CD14-positive monocyte (primary cell): ENCODE measurements around the gene OGFOD3. TPM values are rescaled to one million over a fixed set of nuclear protein-coding genes. Genes with fewer than 3 reads are reported as not detected.

Experiments
- DNase-seq, 3 donors: peaks; one replicate each; pipeline ENCODE4 v3.0.0-alpha.2; 2011 to 2022
- H2AFZ ChIP-seq: 2 replicates; pipeline ENCODE4 v1.6.0; 2012; ENCODE audit warnings: mild to moderate bottlenecking, low read depth, low read length, inconsistent platforms; ENCODE audit not compliant: insufficient read depth, poor library complexity, severe bottlenecking
- H3K27ac ChIP-seq, 2 donors: 1 replicate in 1 of 2; 2 replicates in 1 of 2; pipeline ENCODE4 v1.5.1; 2012 to 2013; ENCODE audit warnings: low read length in 2 of 2, control low read depth in 1 of 2, inconsistent platforms in 1 of 2, low read depth in 1 of 2, mild to moderate bottlenecking in 1 of 2
- H3K27me3 ChIP-seq, 2 donors: one replicate each; pipeline versions ENCODE4 v1.6.0 to v1.6.1; 2011 to 2013; ENCODE audit warnings: low read length in 2 of 2; ENCODE audit not compliant: control insufficient read depth in 2 of 2, insufficient read depth in 2 of 2
- H3K36me3 ChIP-seq, 2 donors: replicated peaks in 1 of 2; 1 replicate in 1 of 2; 2 replicates in 1 of 2; pipeline versions ENCODE4 v1.5.1 to v1.6.1; 2012 to 2013; ENCODE audit warnings: low read length in 2 of 2, control low read depth in 1 of 2, inconsistent platforms in 1 of 2, mild to moderate bottlenecking in 1 of 2; ENCODE audit not compliant: insufficient read depth in 2 of 2, control insufficient read depth in 1 of 2
- H3K4me1 ChIP-seq, 2 donors: 1 replicate in 1 of 2; 2 replicates in 1 of 2; pipeline versions ENCODE4 v1.5.1 to v1.6.1; 2012 to 2013; ENCODE audit warnings: low read length in 2 of 2, control low read depth in 1 of 2, inconsistent platforms in 1 of 2, mild to moderate bottlenecking in 1 of 2, moderate library complexity in 1 of 2; ENCODE audit not compliant: insufficient read depth in 2 of 2, control insufficient read depth in 1 of 2
- H3K4me2 ChIP-seq: replicated peaks from 2 replicates; pipeline ENCODE3; 2012; ENCODE audit warnings: low read length, moderate library complexity, mild to moderate bottlenecking; ENCODE audit not compliant: poor library complexity, severe bottlenecking; ENCODE audit errors: extremely low read depth
- H3K4me3 ChIP-seq, 3 experiments: fragments of 200-600 bp in 1 of 3; sonication (generic) in 1 of 3; replicated peaks in 1 of 3; 1 replicate in 2 of 3; 2 replicates in 1 of 3; pipeline ENCODE4 v1.5.1; 2011 to 2013; ENCODE audit warnings: low read length in 3 of 3, mild to moderate bottlenecking in 3 of 3, control low read depth in 2 of 3, low read depth in 2 of 3, inconsistent platforms in 1 of 3, moderate library complexity in 1 of 3
- H3K79me2 ChIP-seq: 2 replicates; pipeline ENCODE4 v1.6.0; 2012; ENCODE audit warnings: mild to moderate bottlenecking, control low read depth, inconsistent platforms, low read length, moderate library complexity; ENCODE audit not compliant: insufficient read depth
- H3K9ac ChIP-seq: 2 replicates; pipeline ENCODE4 v1.6.0; 2017; ENCODE audit warnings: low read length, mild to moderate bottlenecking; ENCODE audit not compliant: insufficient read depth, poor library complexity, severe bottlenecking
- H3K9me3 ChIP-seq, 2 donors: replicated peaks in 1 of 2; 1 replicate in 1 of 2; 2 replicates in 1 of 2; pipeline versions ENCODE4 v1.5.1 to v1.6.1; 2012 to 2013; ENCODE audit warnings: low read length in 2 of 2, control low read depth in 1 of 2; ENCODE audit not compliant: control insufficient read depth in 1 of 2, insufficient read depth in 1 of 2
- H4K20me1 ChIP-seq: 2 replicates; pipeline ENCODE4 v1.6.0; 2012; ENCODE audit warnings: mild to moderate bottlenecking, low read length, control low read depth, moderate library complexity; ENCODE audit not compliant: insufficient read depth
- H3K27ac Mint-ChIP-seq, 7 donors: one replicate each; pipeline ENCODE4 v1.8.0; 2020; ENCODE audit warnings: mild to moderate bottlenecking in 7 of 7, mixed read lengths in 7 of 7, moderate library complexity in 6 of 7, inconsistent platforms in 2 of 7
- H3K27me3 Mint-ChIP-seq, 3 donors: one replicate each; pipeline ENCODE4 v1.8.0; 2021 to 2022; ENCODE audit warnings: low read depth in 3 of 3, mild to moderate bottlenecking in 3 of 3, mixed read lengths in 3 of 3, moderate library complexity in 3 of 3, inconsistent platforms in 1 of 3
- H3K36me3 Mint-ChIP-seq, 2 donors: one replicate each; pipeline ENCODE4 v1.8.0; 2020; ENCODE audit warnings: mixed read lengths in 2 of 2, inconsistent platforms in 1 of 2, mild to moderate bottlenecking in 1 of 2
- H3K4me1 Mint-ChIP-seq: one replicate; pipeline ENCODE4 v1.8.0; 2020; ENCODE audit warnings: mild to moderate bottlenecking, mixed read lengths
- H3K4me3 Mint-ChIP-seq, 2 donors: one replicate each; pipeline ENCODE4 v1.8.0; 2020; ENCODE audit warnings: mild to moderate bottlenecking in 2 of 2, mixed read lengths in 2 of 2, moderate library complexity in 1 of 2
- H3K9me3 Mint-ChIP-seq, 7 donors: one replicate each; pipeline ENCODE4 v1.8.0; 2020 to 2022; ENCODE audit warnings: mixed read lengths in 7 of 7, mild to moderate bottlenecking in 6 of 7, moderate library complexity in 6 of 7, inconsistent platforms in 2 of 7
- WGBS: methylation state at CpG from one replicate; pipeline ENCODE4 v1.1.5; 2013; ENCODE audit warnings: missing lambda C conversion rate; ENCODE audit not compliant: insufficient coverage; 5-methylcytosine and 5-hydroxymethylcytosine counted together
- intact Hi-C, 2 donors: fragments of 100-400 bp; cut with micrococcal nuclease; formaldehyde crosslinking; loops; one replicate each; pipeline versions ENCODE4 v1.15.0 to v1.15.1; 2023
- polyA plus RNA-seq, 3 donors: library from polyadenylated mRNA; depleted of rRNA in 1 of 3; unstranded in 2 of 3; stranded (reverse) in 1 of 3; fragments of 300-500 nt in 2 of 3; fragments of >200 nt in 1 of 3; fragmentation: Illumina TruSeq in 2 of 3; gene quantifications; 1 replicate in 2 of 3; 2 replicates in 1 of 3; pipeline ENCODE4 v1.2.3, GENCODE V29; 2012 to 2021
- TF ChIP-seq, protein P1 (sequence below): fragments of 200-600 bp; IDR thresholded peaks from one replicate; pipeline ENCODE4 v1.8.0; 2022; ENCODE audit warnings: antibody characterized with exemption, mild to moderate bottlenecking

The OGFOD3 gene
- polyA plus RNA-seq, 3 donors = 17.9 to 36.4 (median 25.2) TPM

- H3K27ac Mint-ChIP-seq = peak overlapping the region; percentile 84 to 95 (median 94)
These were observed 22.7 kb upstream of the OGFOD3 start for GRCh38 chr17:82440991-82441627.

GRCh38 chr17:82440469-82440981 is 22.1 kb upstream of the OGFOD3 start:
- Mint-ChIP-seq H3K27ac (peak overlapping the region; percentile 84 to 95 (median 94)), H3K9me3 (no peaks in the 10 kb centered on the region)
- peak overlapping the region; percentile 23 for H3K9ac ChIP-seq

More at GRCh38 chr17:82440991-82441627, 22.7 kb upstream of the OGFOD3 start:
- Mint-ChIP-seq H3K4me1 (peaks cover 28% of the 10 kb centered on the region), H3K4me3 (peak overlapping the region; percentile 75), H3K36me3 (peaks cover 26 to 52% of the 10 kb centered on the region in 2 donors), H3K9me3 (no peaks in the 10 kb centered on the region), H3K27me3 (no peaks in the 10 kb centered on the region)
- Histone ChIP-seq H3K9me3 (no peaks in the 10 kb centered on the region), H3K79me2 (peaks cover 28% of the 10 kb centered on the region), H2AFZ (no peak overlapping the region), H3K9ac (peak overlapping the region; percentile 23), H3K4me2 (peak overlapping the region; percentile 79), H3K27ac (peak overlapping the region; percentile 61 to 75), H3K4me3 (peak overlapping the region in 2 of 3 experiments; percentile 5 to 69), H4K20me1 (peaks cover 69% of the 10 kb centered on the region), H3K36me3 (peaks cover 52 to 54% of the 10 kb centered on the region in 2 donors), H3K4me1 (peaks cover 30 to 32% of the 10 kb centered on the region in 2 donors), H3K27me3 (no peaks in the 10 kb centered on the region)
- intact Hi-C loops = no loop called here
- DNase-seq = peak; percentile 10 to 61 (median 27)
- TF ChIP-seq, protein P1, sequence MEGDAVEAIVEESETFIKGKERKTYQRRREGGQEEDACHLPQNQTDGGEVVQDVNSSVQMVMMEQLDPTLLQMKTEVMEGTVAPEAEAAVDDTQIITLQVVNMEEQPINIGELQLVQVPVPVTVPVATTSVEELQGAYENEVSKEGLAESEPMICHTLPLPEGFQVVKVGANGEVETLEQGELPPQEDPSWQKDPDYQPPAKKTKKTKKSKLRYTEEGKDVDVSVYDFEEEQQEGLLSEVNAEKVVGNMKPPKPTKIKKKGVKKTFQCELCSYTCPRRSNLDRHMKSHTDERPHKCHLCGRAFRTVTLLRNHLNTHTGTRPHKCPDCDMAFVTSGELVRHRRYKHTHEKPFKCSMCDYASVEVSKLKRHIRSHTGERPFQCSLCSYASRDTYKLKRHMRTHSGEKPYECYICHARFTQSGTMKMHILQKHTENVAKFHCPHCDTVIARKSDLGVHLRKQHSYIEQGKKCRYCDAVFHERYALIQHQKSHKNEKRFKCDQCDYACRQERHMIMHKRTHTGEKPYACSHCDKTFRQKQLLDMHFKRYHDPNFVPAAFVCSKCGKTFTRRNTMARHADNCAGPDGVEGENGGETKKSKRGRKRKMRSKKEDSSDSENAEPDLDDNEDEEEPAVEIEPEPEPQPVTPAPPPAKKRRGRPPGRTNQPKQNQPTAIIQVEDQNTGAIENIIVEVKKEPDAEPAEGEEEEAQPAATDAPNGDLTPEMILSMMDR = no peak
- 69% methylated on average over 12 of the region's 17 CpGs for WGBS

More at GRCh38 chr17:82440469-82440981, 22.1 kb upstream of the OGFOD3 start:
- H3K4me1 Mint-ChIP-seq = peaks cover 26% of the 10 kb centered on the region
- no peaks in the 10 kb centered on the region for H3K9me3 ChIP-seq
- peaks cover 30 to 32% of the 10 kb centered on the region in 2 donors for H3K4me1 ChIP-seq
- H2AFZ ChIP-seq = peak overlapping the region; percentile 38
- peaks cover 22 to 47% of the 10 kb centered on the region in 2 donors for H3K36me3 Mint-ChIP-seq
- TF ChIP-seq, protein P1 = no peak
- no peaks in the 10 kb centered on the region for H3K27me3 ChIP-seq
- H4K20me1 ChIP-seq = peaks cover 63% of the 10 kb centered on the region
- WGBS = 0% methylated on average over 12 of the region's 22 CpGs
- no peaks in the 10 kb centered on the region for H3K27me3 Mint-ChIP-seq
- H3K36me3 ChIP-seq = peaks cover 46 to 48% of the 10 kb centered on the region in 2 donors
- DNase-seq = peak; percentile 58 to 69 (median 67)
- intact Hi-C loops = no loop called here
- H3K4me3 Mint-ChIP-seq = peak overlapping the region; percentile 75 to 90
- peak overlapping the region; percentile 5 to 69 (median 12) for H3K4me3 ChIP-seq
- peaks cover 22% of the 10 kb centered on the region for H3K79me2 ChIP-seq
- H3K27ac ChIP-seq = peak overlapping the region; percentile 61 to 75
- H3K4me2 ChIP-seq = peak overlapping the region; percentile 79
